Dedifferentiated amniotic fluid mesenchymal stem cell (primary cell): ENCODE results near the gene SP1.
"Not testable (repeated sequence)": the region's sequence is repeated elsewhere in the genome, so short reads cannot be mapped to it uniquely, and the experiment has no call there.

Experiments used
- DNase-seq: peaks from one replicate; pipeline ENCODE4 v3.0.0-alpha.2; 2016; ENCODE audit errors: extremely low spot score

SP1 gene

GRCh38 chr12:53361638-53362037, 18.3 kb upstream of the SP1 start:
- DNase-seq, result not testable (repeated sequence)

DNA sequence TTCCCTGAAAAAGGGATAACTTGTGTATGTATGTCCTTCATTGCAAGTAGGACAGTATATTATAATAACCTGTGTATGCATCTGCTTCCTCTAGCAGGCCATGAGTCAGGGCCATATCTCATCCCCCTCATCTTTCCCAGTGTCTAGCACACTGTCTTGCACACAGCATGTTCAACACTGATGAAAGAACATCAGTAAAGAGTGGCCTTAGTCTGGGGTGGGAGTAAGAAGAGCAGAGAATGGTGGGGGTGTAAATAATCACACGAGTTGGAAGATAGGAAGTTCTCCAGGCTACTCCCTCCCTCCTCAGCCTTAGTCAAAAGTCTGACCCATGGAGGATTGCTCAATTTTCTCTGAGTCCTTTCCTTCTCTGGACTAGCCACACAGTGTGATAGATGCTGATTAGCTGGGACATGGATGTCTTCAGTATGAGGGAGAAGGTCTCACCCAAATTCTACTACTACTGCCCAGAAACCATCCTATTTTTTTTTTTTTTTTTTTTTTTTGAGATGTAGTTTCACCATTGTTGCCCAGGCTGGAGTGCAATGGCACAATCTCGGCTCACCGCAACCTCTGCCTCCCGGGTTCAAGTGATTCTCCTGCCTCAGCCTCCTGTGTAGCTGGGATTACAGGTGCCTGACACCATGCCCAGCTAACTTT, 14.6 kb upstream of the SP1 start:
- no peak for DNase-seq

- not testable (repeated sequence) for DNase-seq
Measured at GRCh38 chr12:53373554-53374133, 6.3 kb upstream of the SP1 start.

- not testable (repeated sequence) for DNase-seq
Measured at GRCh38 chr12:53374277-53374676, 5.7 kb upstream of the SP1 start.

GRCh38 chr12:53376747-53377146, 3.2 kb upstream of the SP1 start:
- no peak for DNase-seq

- DNase-seq, result no peak
Measured at GRCh38 chr12:53378222-53378621, 1.8 kb upstream of the SP1 start.

DNA sequence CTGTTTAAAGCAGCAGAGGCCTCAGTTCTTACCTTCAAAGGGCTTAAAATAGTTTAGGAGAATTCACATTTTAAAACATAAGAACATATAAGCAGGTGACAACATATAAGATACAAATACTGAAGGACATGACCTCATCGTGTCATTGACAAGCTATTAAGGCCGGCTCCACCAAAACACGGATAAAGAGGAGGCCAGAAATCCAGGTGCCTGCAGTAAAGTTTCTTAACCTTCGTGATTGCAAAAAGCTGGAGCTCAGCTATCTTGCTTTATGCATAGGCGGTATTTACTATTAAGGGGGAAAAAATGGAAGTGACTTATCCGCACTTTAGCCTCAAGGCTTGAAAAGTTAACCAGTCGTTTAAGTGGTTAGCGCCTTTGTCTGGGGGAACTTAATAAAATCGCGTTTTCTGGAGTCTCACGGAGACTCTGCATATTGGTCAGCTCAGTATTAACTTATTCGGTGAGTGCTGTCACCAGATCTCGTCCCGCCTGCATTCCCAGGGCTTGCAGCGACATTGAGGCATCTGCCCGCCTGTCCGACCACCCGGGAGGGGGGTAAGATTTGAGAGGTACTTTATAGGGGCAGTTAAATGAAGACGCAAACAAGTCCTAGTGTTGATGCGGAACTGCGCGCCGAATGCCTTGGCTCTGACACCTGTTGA, 1.1 kb upstream of the SP1 start:
- DNase-seq, result no peak

DNA sequence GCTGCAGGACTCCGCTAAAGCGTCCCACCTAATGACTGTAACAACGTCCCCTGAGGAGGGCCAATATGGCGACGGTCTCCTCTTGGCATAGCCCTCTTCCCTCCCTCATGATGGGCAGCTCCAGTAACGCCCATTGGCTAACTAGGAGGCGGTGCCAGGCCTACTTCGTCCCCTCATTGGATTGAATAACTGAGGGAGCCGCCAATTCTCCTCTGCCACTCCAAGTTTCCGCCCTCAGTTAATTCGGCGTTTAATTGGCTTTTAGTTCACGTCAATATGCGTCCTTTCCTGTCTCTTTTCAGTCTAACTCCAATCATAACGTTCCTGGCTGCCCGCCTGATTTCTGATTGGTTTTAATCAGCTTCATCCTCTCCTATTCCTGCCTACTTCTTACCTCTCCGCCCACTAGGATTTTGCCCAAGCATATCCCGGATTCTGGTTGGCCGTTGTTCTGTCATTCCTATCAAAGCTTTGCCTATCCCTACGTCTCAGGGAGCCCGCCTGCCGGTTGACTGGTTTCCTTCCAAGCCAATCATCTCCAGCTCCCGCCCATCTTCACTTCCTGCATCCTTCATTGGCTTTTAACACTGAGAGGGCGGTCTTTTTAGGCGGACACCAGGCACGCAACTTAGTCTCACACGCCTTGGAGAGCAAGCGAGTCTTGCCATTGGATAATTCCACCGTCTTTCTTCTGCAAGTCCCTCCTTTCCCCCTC, 430 bp upstream of the SP1 start:
- DNase-seq, result peak; percentile 100

DNA sequence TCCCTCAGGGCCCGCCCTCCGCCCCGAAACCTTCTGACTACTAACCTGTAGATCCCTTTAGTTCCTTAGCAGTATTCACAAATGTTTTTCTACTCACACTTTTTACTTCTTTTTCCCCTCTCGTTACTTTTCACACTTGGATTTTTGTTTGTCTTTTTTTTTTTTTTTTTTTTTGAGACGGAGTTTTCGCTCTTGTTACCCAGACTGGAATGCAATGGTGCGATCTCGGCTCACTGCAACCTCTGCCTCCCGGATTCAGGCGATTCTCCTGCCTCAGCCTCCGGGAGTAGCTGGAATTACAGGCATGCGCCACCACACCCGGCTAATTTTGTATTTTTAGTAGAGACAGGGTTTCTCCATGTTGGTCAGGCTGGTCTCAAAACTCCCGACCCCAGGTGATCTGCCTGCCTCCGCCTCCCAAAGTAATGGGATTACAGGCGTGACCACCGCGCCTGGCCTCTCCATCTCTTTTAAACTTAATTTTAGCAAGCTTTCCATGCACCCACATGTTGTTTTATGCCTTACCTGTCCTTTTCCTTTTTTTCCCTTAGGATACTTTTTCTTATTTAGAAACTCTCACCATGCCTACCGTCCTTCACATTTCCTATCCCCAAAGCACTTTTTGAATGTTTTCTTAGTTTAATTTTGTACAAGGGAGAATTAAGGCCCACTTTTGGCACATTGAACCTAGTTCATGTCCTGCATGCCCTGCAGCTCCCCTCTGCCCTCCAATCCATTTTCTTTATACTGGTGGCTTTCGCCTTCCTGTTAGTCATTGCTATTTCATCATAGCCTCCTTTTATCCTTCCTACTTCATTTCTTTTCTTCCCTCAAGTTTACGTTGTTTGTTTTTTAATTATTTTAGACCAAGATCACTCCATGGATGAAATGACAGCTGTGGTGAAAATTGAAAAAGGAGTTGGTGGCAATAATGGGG, 1.1 kb downstream of the SP1 start:
- no peak for DNase-seq

GRCh38 chr12:53381731-53382630, 2.0 kb downstream of the SP1 start:
- DNase-seq, result peak; percentile 60

GRCh38 chr12:53383258-53383657, 3.3 kb downstream of the SP1 start:
- DNase-seq, result no peak

GRCh38 chr12:53386381-53386780, 6.4 kb downstream of the SP1 start:
- DNase-seq, result not testable (repeated sequence)

GRCh38 chr12:53388932-53389331, 9.0 kb downstream of the SP1 start:
- no peak for DNase-seq

GRCh38 chr12:53389702-53390101, 9.7 kb downstream of the SP1 start:
- DNase-seq, result no peak

DNA sequence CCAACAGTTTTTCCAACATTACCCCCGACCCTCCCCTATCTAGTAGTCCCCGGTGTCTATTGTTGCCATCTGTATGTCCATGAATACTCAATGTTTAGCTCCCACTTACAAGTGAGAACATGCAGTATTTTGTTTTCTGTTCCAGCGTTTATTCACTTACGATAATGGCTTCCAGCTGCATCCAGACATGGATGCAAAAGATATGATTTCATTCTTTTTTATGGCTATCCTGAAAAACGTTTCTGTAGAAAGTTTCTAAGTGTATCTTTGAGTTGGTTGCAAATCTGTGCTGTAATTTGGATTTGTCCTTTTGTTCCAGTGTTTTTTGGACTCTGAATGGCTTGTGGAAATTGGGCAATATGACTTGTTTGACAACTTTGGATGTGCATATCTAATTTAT, 11.7 kb downstream of the SP1 start:
- no peak for DNase-seq

DNA sequence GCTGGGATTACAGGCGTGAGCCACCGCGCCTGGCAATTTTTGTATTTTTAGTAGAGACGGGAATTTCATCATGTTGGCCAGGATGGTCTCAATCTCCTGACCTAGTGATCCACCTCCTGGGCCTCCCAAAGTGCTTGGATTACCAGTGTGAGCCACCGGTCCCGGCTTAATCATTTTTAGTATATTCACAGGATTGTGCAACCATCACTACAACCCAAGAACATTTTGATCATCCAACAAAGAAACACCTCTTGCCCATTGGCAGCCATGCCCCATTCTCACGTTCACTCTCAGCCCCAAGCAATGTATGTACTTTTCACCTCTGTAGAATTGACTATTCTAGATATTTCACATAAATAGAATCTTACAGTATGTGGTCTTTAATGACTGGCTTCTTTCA, 19.9 kb downstream of the SP1 start:
- DNase-seq, result no peak

- DNase-seq, result not testable (repeated sequence)
Measured at GRCh38 chr12:53402351-53402750, 22.4 kb downstream of the SP1 start.

DNA sequence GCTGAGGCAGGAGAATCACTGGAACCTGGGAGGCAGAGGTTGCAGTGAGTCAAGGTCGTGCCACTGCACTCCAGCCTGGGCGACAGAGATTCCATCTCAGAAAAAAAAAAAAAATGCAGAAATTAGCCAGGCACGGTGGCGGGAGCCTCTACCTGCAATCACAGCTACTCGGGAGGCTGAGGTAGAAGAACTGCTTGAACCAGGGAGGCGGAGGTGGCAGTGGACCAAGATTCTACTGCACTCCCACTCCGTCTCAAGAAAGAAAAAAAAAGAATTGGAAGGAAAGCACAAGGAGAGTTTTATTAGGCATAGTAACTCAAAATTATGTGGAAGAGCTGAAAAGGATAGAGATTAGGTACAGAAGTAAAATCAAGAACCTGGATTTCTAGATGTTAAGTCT, 22.9 kb downstream of the SP1 start:
- no peak for DNase-seq

DNA sequence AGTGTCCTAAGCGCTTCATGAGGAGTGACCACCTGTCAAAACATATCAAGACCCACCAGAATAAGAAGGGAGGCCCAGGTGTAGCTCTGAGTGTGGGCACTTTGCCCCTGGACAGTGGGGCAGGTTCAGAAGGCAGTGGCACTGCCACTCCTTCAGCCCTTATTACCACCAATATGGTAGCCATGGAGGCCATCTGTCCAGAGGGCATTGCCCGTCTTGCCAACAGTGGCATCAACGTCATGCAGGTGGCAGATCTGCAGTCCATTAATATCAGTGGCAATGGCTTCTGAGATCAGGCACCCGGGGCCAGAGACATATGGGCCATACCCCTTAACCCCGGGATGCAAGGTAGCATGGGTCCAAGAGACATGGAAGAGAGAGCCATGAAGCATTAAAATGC, 31.0 kb downstream of the SP1 start:
- DNase-seq, result no peak

DNA sequence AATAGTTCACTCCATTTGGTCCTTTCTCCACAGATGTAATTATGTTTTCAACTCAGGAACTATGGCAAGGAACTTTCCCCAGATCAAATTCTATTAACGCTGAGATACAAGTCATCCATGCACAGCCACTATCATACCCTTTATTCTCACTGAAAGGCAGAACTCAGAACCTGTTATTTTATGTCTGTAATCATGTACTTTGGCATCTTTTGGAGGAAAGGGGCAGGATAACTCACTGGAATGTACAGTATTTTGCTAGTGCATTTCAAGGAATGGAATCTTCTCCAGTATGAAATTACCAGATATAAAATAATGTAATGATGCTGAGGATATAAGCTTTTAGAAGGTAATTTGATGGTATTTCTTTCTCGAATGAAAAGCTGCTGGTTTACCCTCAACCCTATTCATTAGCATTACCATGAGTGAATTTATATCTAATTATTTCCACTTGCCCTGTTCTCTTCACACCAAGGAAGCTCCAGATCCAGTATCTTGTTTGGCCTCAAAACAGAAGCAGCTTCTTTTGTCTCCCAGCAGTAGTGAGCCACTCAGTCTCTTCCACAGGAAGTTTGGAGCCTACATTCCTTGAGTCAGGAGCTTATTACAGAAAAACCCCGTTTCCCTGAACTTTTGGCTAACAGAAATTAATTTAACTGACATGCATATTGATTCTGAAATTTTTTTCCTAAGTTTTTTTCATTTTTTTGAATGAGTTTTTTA, 33.7 kb downstream of the SP1 start:
- DNase-seq, result no peak
